ENCODE data around the gene RXFP3.

DNA sequence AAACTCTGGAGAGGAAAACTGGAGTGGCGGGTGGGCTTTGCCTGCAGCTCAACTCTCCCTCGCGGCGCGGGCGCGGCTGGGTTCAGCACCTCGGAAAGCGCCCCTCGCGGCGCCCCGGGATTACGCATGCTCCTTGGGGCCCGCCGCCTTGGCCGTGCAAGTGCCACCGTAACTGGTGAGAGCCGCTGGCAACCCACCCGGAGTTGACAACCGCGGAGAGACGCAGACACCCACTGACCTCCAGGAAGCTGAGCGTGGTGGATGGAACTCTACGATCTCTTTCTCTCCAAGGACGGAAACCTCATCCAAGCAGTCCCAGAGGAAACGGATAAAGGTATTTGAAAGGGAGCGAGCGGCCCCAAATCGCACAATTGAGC lies 194 bp upstream of the RXFP3 start:
- TF ChIP-seq, protein P1, sequence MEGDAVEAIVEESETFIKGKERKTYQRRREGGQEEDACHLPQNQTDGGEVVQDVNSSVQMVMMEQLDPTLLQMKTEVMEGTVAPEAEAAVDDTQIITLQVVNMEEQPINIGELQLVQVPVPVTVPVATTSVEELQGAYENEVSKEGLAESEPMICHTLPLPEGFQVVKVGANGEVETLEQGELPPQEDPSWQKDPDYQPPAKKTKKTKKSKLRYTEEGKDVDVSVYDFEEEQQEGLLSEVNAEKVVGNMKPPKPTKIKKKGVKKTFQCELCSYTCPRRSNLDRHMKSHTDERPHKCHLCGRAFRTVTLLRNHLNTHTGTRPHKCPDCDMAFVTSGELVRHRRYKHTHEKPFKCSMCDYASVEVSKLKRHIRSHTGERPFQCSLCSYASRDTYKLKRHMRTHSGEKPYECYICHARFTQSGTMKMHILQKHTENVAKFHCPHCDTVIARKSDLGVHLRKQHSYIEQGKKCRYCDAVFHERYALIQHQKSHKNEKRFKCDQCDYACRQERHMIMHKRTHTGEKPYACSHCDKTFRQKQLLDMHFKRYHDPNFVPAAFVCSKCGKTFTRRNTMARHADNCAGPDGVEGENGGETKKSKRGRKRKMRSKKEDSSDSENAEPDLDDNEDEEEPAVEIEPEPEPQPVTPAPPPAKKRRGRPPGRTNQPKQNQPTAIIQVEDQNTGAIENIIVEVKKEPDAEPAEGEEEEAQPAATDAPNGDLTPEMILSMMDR (IDR thresholded peaks at IDR 0.05; ENCODE audit: low read length): no peak
- no peak for TF ChIP-seq EZH2phosphoT487 (IDR thresholded peaks at IDR 0.05; ENCODE audit: low read length)
- TF ChIP-seq EZH2 (optimal IDR thresholded peaks at IDR 0.05; ENCODE audit: low read depth, low read length): no peak
